Measurements from ENCODE around the gene CASP5.

DNA sequence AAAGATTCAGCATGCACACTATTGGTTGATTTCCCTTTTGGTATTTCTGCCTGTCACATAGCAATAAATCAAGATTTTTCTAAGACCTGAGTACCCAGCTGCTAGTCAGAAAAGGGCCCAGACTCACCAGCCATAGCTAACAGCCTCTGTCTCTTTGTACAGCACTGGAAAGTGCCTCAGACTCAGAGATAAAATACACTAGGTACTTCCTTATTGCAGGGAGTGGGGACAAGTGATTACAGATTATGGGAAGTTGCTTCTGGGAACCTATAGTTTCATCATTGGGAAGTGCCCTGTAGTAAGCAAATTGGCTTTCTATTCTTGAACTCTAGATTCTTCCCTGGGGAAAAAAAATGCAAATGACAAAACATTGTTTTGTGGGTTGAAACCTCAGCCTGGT is at the start of gene CASP5:
- TF ChIP-seq, protein P1, sequence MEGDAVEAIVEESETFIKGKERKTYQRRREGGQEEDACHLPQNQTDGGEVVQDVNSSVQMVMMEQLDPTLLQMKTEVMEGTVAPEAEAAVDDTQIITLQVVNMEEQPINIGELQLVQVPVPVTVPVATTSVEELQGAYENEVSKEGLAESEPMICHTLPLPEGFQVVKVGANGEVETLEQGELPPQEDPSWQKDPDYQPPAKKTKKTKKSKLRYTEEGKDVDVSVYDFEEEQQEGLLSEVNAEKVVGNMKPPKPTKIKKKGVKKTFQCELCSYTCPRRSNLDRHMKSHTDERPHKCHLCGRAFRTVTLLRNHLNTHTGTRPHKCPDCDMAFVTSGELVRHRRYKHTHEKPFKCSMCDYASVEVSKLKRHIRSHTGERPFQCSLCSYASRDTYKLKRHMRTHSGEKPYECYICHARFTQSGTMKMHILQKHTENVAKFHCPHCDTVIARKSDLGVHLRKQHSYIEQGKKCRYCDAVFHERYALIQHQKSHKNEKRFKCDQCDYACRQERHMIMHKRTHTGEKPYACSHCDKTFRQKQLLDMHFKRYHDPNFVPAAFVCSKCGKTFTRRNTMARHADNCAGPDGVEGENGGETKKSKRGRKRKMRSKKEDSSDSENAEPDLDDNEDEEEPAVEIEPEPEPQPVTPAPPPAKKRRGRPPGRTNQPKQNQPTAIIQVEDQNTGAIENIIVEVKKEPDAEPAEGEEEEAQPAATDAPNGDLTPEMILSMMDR (conservative IDR thresholded peaks at IDR 0.05), result no peak
- TF ChIP-seq EZH2 (IDR thresholded peaks at IDR 0.05; ENCODE audit: low read depth), result no peak
